Endothelial cell of umbilical vein (primary cell): ENCODE measurements around the gene MCM3AP.

Experiments used
- CTCF ChIP-seq, 2 donors: IDR thresholded peaks; 1 replicate in 1 of 2; 2 replicates in 1 of 2; pipeline ENCODE4 v1.5.1; 2011; ENCODE audit warnings: low read length in 2 of 2, mild to moderate bottlenecking in 2 of 2, moderate library complexity in 2 of 2, control low read depth in 1 of 2, inconsistent platforms in 1 of 2, low read depth in 1 of 2; ENCODE audit not compliant: insufficient read depth in 1 of 2; ENCODE audit errors: extremely low read depth in 1 of 2
- EZH2 ChIP-seq: IDR thresholded peaks from 2 replicates; pipeline ENCODE4 v1.6.1; 2012; ENCODE audit warnings: borderline replicate concordance, low read depth, mild to moderate bottlenecking, moderate library complexity, low read length, inconsistent platforms; ENCODE audit not compliant: severe bottlenecking
- GATA2 ChIP-seq: IDR thresholded peaks from 2 replicates; pipeline ENCODE4 v1.7.0; 2011; ENCODE audit warnings: low read depth, mild to moderate bottlenecking, moderate library complexity, mixed read lengths, low read length; ENCODE audit not compliant: insufficient read length, insufficient read depth
- JUN ChIP-seq: IDR thresholded peaks from 2 replicates; pipeline ENCODE4 v1.6.1; 2011; ENCODE audit warnings: borderline replicate concordance, low read depth; ENCODE audit not compliant: insufficient read length, insufficient read depth
- MAX ChIP-seq: IDR thresholded peaks from 2 replicates; pipeline ENCODE4 v1.6.1; 2011; ENCODE audit not compliant: insufficient read depth, insufficient read length
- MYC ChIP-seq: IDR thresholded peaks from one replicate; pipeline ENCODE4 v1.6.1; 2011; ENCODE audit warnings: mild to moderate bottlenecking, low read depth, low read length
- POLR2A ChIP-seq: IDR thresholded peaks from 2 replicates; pipeline ENCODE4 v1.6.1; 2012; ENCODE audit warnings: low read depth, mild to moderate bottlenecking, control low read depth, low read length
- POLR2AphosphoS5 ChIP-seq: IDR thresholded peaks from 2 replicates; pipeline ENCODE4 v1.6.1; 2012; ENCODE audit warnings: low read depth, mild to moderate bottlenecking, control low read depth, low read length, moderate library complexity; ENCODE audit not compliant: insufficient read depth

GRCh38 chr21:46210378-46211136 lies 74.9 kb downstream of the MCM3AP start:
- TF ChIP-seq CTCF (IDR thresholded peaks at IDR 0.05; ENCODE audit: extremely low read depth in 1 of 2, insufficient read depth in 1 of 2, low read depth in 1 of 2, low read length in 2 of 2) (no peak), POLR2A (no peak), EZH2 (no peak), JUN (no peak), POLR2AphosphoS5 (no peak), GATA2 (no peak), MAX (no peak), MYC (no peak)
